Mucosa of stomach (tissue), 1 donor: ENCODE data around the gene PARP14.
A peak's percentile ranks its signal among the peaks of the same experiment; 100 is the strongest.

Experiments
- H3K27me3 ChIP-seq: one replicate; pipeline ENCODE4 v1.7.0; 2013; ENCODE audit warnings: mild to moderate bottlenecking, low read length; ENCODE audit not compliant: control insufficient read depth, insufficient read depth
- H3K36me3 ChIP-seq: one replicate; pipeline ENCODE4 v1.7.0; 2013; ENCODE audit warnings: low read length; ENCODE audit not compliant: control insufficient read depth, insufficient read depth
- H3K4me1 ChIP-seq: one replicate; pipeline ENCODE4 v1.7.0; 2013; ENCODE audit warnings: mild to moderate bottlenecking, low read length; ENCODE audit not compliant: control insufficient read depth, insufficient read depth
- H3K4me3 ChIP-seq: one replicate; pipeline ENCODE4 v1.7.0; 2013; ENCODE audit warnings: low read length
- H3K9ac ChIP-seq: one replicate; pipeline ENCODE4 v1.7.0; 2013; ENCODE audit warnings: mild to moderate bottlenecking, low read length, moderate library complexity
- H3K9me3 ChIP-seq: one replicate; pipeline ENCODE4 v1.7.0; 2013; ENCODE audit warnings: mild to moderate bottlenecking, low read length, moderate library complexity; ENCODE audit not compliant: control insufficient read depth
- donor health status: Pancreatic carcinoma.

Gene PARP14

GRCh38 chr3:122662505-122662904 lies 18.1 kb upstream of the PARP14 start:
- Histone ChIP-seq H3K4me1 (no peaks in the 10 kb centered on the region), H3K27me3 (no peaks in the 10 kb centered on the region), H3K36me3 (no peaks in the 10 kb centered on the region), H3K9ac (no peak overlapping the region), H3K9me3 (no peaks in the 10 kb centered on the region), H3K4me3 (no peak overlapping the region)

- H3K27me3 ChIP-seq = no peaks in the 10 kb centered on the region
- no peaks in the 10 kb centered on the region for H3K9me3 ChIP-seq
- H3K4me3 ChIP-seq = no peak overlapping the region
- H3K4me1 ChIP-seq = no peaks in the 10 kb centered on the region
- no peaks in the 10 kb centered on the region for H3K36me3 ChIP-seq
- H3K9ac ChIP-seq = no peak overlapping the region
These were observed 15.3 kb upstream of the PARP14 start for GRCh38 chr3:122665226-122665786.

GRCh38 chr3:122665881-122666280 lies 14.8 kb upstream of the PARP14 start:
- no peaks in the 10 kb centered on the region for H3K9me3 ChIP-seq
- no peak overlapping the region for H3K9ac ChIP-seq
- H3K27me3 ChIP-seq = no peaks in the 10 kb centered on the region
- no peak overlapping the region for H3K4me3 ChIP-seq
- no peaks in the 10 kb centered on the region for H3K36me3 ChIP-seq
- H3K4me1 ChIP-seq = no peaks in the 10 kb centered on the region

- H3K4me3 ChIP-seq = no peak overlapping the region
- no peak overlapping the region for H3K9ac ChIP-seq
These were observed 11.5 kb upstream of the PARP14 start for GRCh38 chr3:122668930-122669730.

GRCh38 chr3:122671553-122671952 lies 9.1 kb upstream of the PARP14 start:
- no peaks in the 10 kb centered on the region for H3K36me3 ChIP-seq
- no peak overlapping the region for H3K9ac ChIP-seq
- H3K9me3 ChIP-seq = no peaks in the 10 kb centered on the region
- no peaks in the 10 kb centered on the region for H3K27me3 ChIP-seq
- no peaks in the 10 kb centered on the region for H3K4me1 ChIP-seq
- no peak overlapping the region for H3K4me3 ChIP-seq

More at GRCh38 chr3:122668930-122669730, 11.5 kb upstream of the PARP14 start:
- no peaks in the 10 kb centered on the region for H3K36me3 ChIP-seq
- no peaks in the 10 kb centered on the region for H3K27me3 ChIP-seq
- H3K9me3 ChIP-seq = no peaks in the 10 kb centered on the region
- H3K4me1 ChIP-seq = no peaks in the 10 kb centered on the region

GRCh38 chr3:122674339-122674738 lies 6.3 kb upstream of the PARP14 start:
- no peak overlapping the region for H3K4me3 ChIP-seq
- no peak overlapping the region for H3K9ac ChIP-seq
- no peaks in the 10 kb centered on the region for H3K9me3 ChIP-seq
- H3K36me3 ChIP-seq = no peaks in the 10 kb centered on the region
- no peaks in the 10 kb centered on the region for H3K27me3 ChIP-seq
- peaks cover 4% of the 10 kb centered on the region for H3K4me1 ChIP-seq

GRCh38 chr3:122676759-122677158 lies 3.9 kb upstream of the PARP14 start:
- no peak overlapping the region for H3K4me3 ChIP-seq
- peaks cover 15% of the 10 kb centered on the region for H3K4me1 ChIP-seq
- no peak overlapping the region for H3K9ac ChIP-seq
- no peaks in the 10 kb centered on the region for H3K9me3 ChIP-seq
- H3K36me3 ChIP-seq = no peaks in the 10 kb centered on the region
- H3K27me3 ChIP-seq = no peaks in the 10 kb centered on the region

GRCh38 chr3:122677216-122677615 lies 3.4 kb upstream of the PARP14 start:
- no peak overlapping the region for H3K4me3 ChIP-seq
- H3K36me3 ChIP-seq = no peaks in the 10 kb centered on the region
- H3K9me3 ChIP-seq = no peaks in the 10 kb centered on the region
- H3K4me1 ChIP-seq = peaks cover 20% of the 10 kb centered on the region
- H3K9ac ChIP-seq = no peak overlapping the region
- no peaks in the 10 kb centered on the region for H3K27me3 ChIP-seq

GRCh38 chr3:122678506-122678905 lies 2.1 kb upstream of the PARP14 start:
- Histone ChIP-seq H3K4me1 (peaks cover 20% of the 10 kb centered on the region), H3K9me3 (no peaks in the 10 kb centered on the region), H3K4me3 (no peak overlapping the region), H3K36me3 (no peaks in the 10 kb centered on the region), H3K9ac (peak overlapping the region; percentile 95), H3K27me3 (no peaks in the 10 kb centered on the region)

GRCh38 chr3:122679085-122679881 lies 1.4 kb upstream of the PARP14 start:
- peak overlapping the region; percentile 70 for H3K4me3 ChIP-seq

GRCh38 chr3:122679882-122680474 lies 661 bp upstream of the PARP14 start:
- Histone ChIP-seq H3K4me3 (peak overlapping the region; percentile 70), H3K9me3 (no peaks in the 10 kb centered on the region), H3K4me1 (peaks cover 20% of the 10 kb centered on the region), H3K36me3 (no peaks in the 10 kb centered on the region), H3K9ac (peak overlapping the region; percentile 95), H3K27me3 (no peaks in the 10 kb centered on the region)

More at GRCh38 chr3:122679085-122679881, 1.4 kb upstream of the PARP14 start:
- no peaks in the 10 kb centered on the region for H3K9me3 ChIP-seq
- H3K9ac ChIP-seq = peak overlapping the region; percentile 95
- no peaks in the 10 kb centered on the region for H3K27me3 ChIP-seq
- H3K4me1 ChIP-seq = peaks cover 20% of the 10 kb centered on the region
- H3K36me3 ChIP-seq = no peaks in the 10 kb centered on the region
